K562 (cell line): ENCODE data around the gene ALG6. TPM values are rescaled to one million over a fixed set of nuclear protein-coding genes. Genes with fewer than 3 reads are reported as not detected.

Experiments
- BRD9 ChIP-seq: fragments of 450-650 bp; IDR thresholded peaks from 2 replicates; pipeline ENCODE4 v1.6.1; 2018; ENCODE audit warnings: low read depth; ENCODE audit not compliant: partially characterized antibody
- CEBPG ChIP-seq, 3 experiments: fragments of 200-800 bp in 1 of 3; sonication (Bioruptor generic) in 1 of 3; sonication (generic) in 1 of 3; formaldehyde crosslinking in 1 of 3; IDR thresholded peaks in 2 of 3; conservative IDR thresholded peaks in 1 of 3; 2 replicates each; pipeline versions ENCODE4 v1.6.1 to v1.8.0; 2016 to 2022; ENCODE audit warnings: missing compliant biosample characterization in 2 of 3, missing genetic modification characterization in 2 of 3, mild to moderate bottlenecking in 1 of 3, missing genetic modification reagents in 1 of 3
- CTBP1 ChIP-seq: fragments of 450-650 bp; IDR thresholded peaks from 2 replicates; pipeline ENCODE4 v1.6.1; 2016; ENCODE audit warnings: borderline replicate concordance
- CXXC5 ChIP-seq: fragments of 250-450 bp; sonication (Bioruptor Pico); IDR thresholded peaks from 2 replicates; pipeline ENCODE4 v1.8.0; 2022; ENCODE audit warnings: inconsistent platforms, mild to moderate bottlenecking, moderate library complexity
- ESRRB ChIP-seq: fragments of 250-450 bp; sonication (Bioruptor Pico); IDR thresholded peaks from 2 replicates; pipeline ENCODE4 v1.5.0; 2020; ENCODE audit warnings: mild to moderate bottlenecking, moderate library complexity, borderline replicate concordance
- FOXA3 ChIP-seq, 2 experiments: fragments of 450-650 bp in 1 of 2; sonication (generic) in 1 of 2; formaldehyde crosslinking; IDR thresholded peaks in 1 of 2; conservative IDR thresholded peaks in 1 of 2; 2 replicates each; pipeline versions ENCODE4 v1.4.0 to v1.8.0; 2020 to 2022; ENCODE audit warnings: mild to moderate bottlenecking in 2 of 2, missing genetic modification reagents in 1 of 2
- HDAC1 ChIP-seq, 2 experiments: fragments of 450-650 bp; IDR thresholded peaks; 2 replicates each; pipeline ENCODE4 v1.6.1; 2016 to 2017; ENCODE audit warnings: inconsistent platforms in 1 of 2, mild to moderate bottlenecking in 1 of 2, moderate library complexity in 1 of 2
- HLTF ChIP-seq: fragments of 450-650 bp; IDR thresholded peaks from 2 replicates; pipeline ENCODE4 v1.6.1; 2016
- ILK ChIP-seq: fragments of 450-650 bp; IDR thresholded peaks from 2 replicates; pipeline ENCODE4 v1.6.1; 2016; ENCODE audit warnings: missing genetic modification characterization, low read depth, mild to moderate bottlenecking, missing compliant biosample characterization, moderate library complexity, borderline replicate concordance
- KDM2B ChIP-seq: fragments of 250-450 bp; sonication (Bioruptor Pico); IDR thresholded peaks from 2 replicates; pipeline ENCODE4 v1.8.0; 2021; ENCODE audit warnings: mild to moderate bottlenecking, moderate library complexity
- LCOR ChIP-seq: sonication (generic); formaldehyde crosslinking; IDR thresholded peaks from 2 replicates; pipeline ENCODE4 v1.8.0; 2022; ENCODE audit warnings: mild to moderate bottlenecking, missing genetic modification reagents
- MAFF ChIP-seq: IDR thresholded peaks from 2 replicates; pipeline ENCODE4 v1.6.1; 2012; ENCODE audit warnings: low read length, improper control_type of control experiment
- MBD2 ChIP-seq: sonication (generic); IDR thresholded peaks from 2 replicates; pipeline ENCODE4 v1.6.1; 2016; ENCODE audit warnings: low read depth, borderline replicate concordance
- MED1 ChIP-seq: sonication (generic); formaldehyde crosslinking; IDR thresholded peaks from 2 replicates; pipeline ENCODE4 v1.8.1; 2023; ENCODE audit warnings: missing genetic modification reagents, borderline replicate concordance
- NEUROD1 ChIP-seq: fragments of 150-350 bp; IDR thresholded peaks from 2 replicates; pipeline ENCODE4 v1.6.1; 2014; ENCODE audit warnings: borderline replicate concordance, low read length, low read depth; ENCODE audit not compliant: partially characterized antibody
- POLR3G ChIP-seq: IDR thresholded peaks from 2 replicates; pipeline ENCODE4 v1.6.1; 2011; ENCODE audit not compliant: insufficient read length, insufficient replicate concordance; ENCODE audit errors: extremely low read depth
- PYGO2 ChIP-seq: fragments of 450-650 bp; IDR thresholded peaks from 2 replicates; pipeline ENCODE4 v1.6.1; 2016; ENCODE audit warnings: mild to moderate bottlenecking, missing genetic modification characterization, moderate library complexity, missing compliant biosample characterization
- RBM14 ChIP-seq: fragments of 200-400 bp; formaldehyde crosslinking; IDR thresholded peaks from 2 replicates; pipeline ENCODE4 v1.6.1; 2018; ENCODE audit warnings: low read depth, mild to moderate bottlenecking, low read length, moderate library complexity, borderline replicate concordance; ENCODE audit not compliant: insufficient read depth
- RCOR1 ChIP-seq, 2 experiments: IDR thresholded peaks; 2 replicates each; pipeline ENCODE4 v1.6.1; 2012; ENCODE audit warnings: low read depth in 2 of 2, low read length in 2 of 2, borderline replicate concordance in 1 of 2, improper control_type of control experiment in 1 of 2
- SIN3A ChIP-seq, 2 experiments: fragments of 150-350 bp in 1 of 2; IDR thresholded peaks; 2 replicates each; pipeline ENCODE4 v1.6.1; 2011 to 2016; ENCODE audit warnings: borderline replicate concordance in 2 of 2, low read depth in 2 of 2, low read length in 2 of 2, mild to moderate bottlenecking in 2 of 2, moderate library complexity in 2 of 2; ENCODE audit not compliant: control insufficient read depth in 1 of 2
- SIX5 ChIP-seq, 2 experiments: IDR thresholded peaks; 2 replicates each; pipeline ENCODE4 v1.6.1; 2011; ENCODE audit warnings: low read length in 2 of 2, borderline replicate concordance in 1 of 2, low read depth in 1 of 2, mild to moderate bottlenecking in 1 of 2, moderate library complexity in 1 of 2; ENCODE audit not compliant: insufficient read depth in 1 of 2
- STAT5B ChIP-seq: fragments of 250-450 bp; sonication (Bioruptor Pico); IDR thresholded peaks from 2 replicates; pipeline ENCODE4 v1.8.0; 2021; ENCODE audit warnings: mild to moderate bottlenecking, inconsistent platforms
- XRCC3 ChIP-seq: fragments of 450-650 bp; IDR thresholded peaks from 2 replicates; pipeline ENCODE4 v1.6.1; 2017; ENCODE audit warnings: mild to moderate bottlenecking, moderate library complexity
- ZFPM2 ChIP-seq: fragments of 250-450 bp; sonication (Bioruptor Pico); IDR thresholded peaks from 2 replicates; pipeline ENCODE4 v1.5.1; 2022; ENCODE audit warnings: mild to moderate bottlenecking
- ZNF668 ChIP-seq: fragments of 250-450 bp; sonication (Bioruptor Pico); IDR thresholded peaks from 2 replicates; pipeline ENCODE4 v1.8.0; 2022; ENCODE audit warnings: mild to moderate bottlenecking, inconsistent platforms
- polyA plus RNA-seq, 8 experiments: library from polyadenylated mRNA; depleted of rRNA in 4 of 8; stranded (reverse) in 5 of 8; unstranded in 3 of 8; fragments of >200 nt; fragmentation: Nextera tagmentation in 2 of 8; fragmentation: Illumina TruSeq in 1 of 8; extraction: Ambion mirVana in 2 of 8; extraction: Trizol in 1 of 8; gene quantifications; 2 replicates each; pipeline versions ENCODE4 v1.2.1 to v1.2.3, GENCODE V29; 2011 to 2014; ENCODE audit warnings: inconsistent platforms in 1 of 8, missing spikeins in 1 of 8
- total RNA-seq, 7 experiments: library from RNA; depleted of rRNA in 6 of 7; stranded (reverse); fragments of >200 nt in 6 of 7; fragmentation: Illumina TruSeq in 2 of 7; extraction: Trizol in 2 of 7; gene quantifications; 2 replicates each; pipeline versions ENCODE4 v1.2.1 to v1.2.3, GENCODE V29; 2011 to 2021; ENCODE audit warnings: low replicate concordance in 1 of 7
- TF ChIP-seq, protein P1 (sequence below): sonication (generic); formaldehyde crosslinking; IDR thresholded peaks from 2 replicates; pipeline ENCODE4 v1.9.0; 2022; ENCODE audit warnings: mild to moderate bottlenecking, missing genetic modification reagents
- TF ChIP-seq, protein P2 (sequence below): fragments of 250-450 bp; sonication (Bioruptor Pico); IDR thresholded peaks from 2 replicates; pipeline ENCODE4 v1.8.0; 2021; ENCODE audit warnings: moderate library complexity, mild to moderate bottlenecking, inconsistent platforms
- TF ChIP-seq, protein P3 (sequence below): IDR thresholded peaks from 2 replicates; pipeline ENCODE4 v1.6.1; 2014; ENCODE audit warnings: antibody characterized with exemption

The ALG6 gene
- total and polyA plus RNA-seq, 9 of the 15 experiments (the other 6 are each of a cell fraction or from before 2014, with no cell fraction given) = 14.6 to 35.7 (median 23.3) TPM

DNA sequence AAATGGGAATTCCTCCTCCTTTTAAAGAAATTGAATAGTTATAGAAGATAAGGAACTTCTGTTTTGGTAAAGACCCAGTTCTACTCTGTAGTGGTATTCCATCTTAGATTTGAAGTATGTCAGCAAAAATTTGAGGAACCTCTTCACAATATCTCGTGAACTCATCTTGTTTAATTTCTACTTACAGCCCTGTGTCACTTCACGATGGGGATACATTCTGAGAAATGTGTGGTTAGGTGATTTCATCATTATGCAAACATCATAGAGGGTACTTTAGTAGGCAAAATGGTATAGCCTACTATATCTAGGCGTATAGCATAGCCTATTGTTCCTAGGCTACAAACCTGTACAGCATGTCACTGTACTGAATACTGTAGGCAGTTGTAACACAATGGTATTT lies 36.0 kb downstream of the ALG6 start (continued):
- TF ChIP-seq, protein P1, sequence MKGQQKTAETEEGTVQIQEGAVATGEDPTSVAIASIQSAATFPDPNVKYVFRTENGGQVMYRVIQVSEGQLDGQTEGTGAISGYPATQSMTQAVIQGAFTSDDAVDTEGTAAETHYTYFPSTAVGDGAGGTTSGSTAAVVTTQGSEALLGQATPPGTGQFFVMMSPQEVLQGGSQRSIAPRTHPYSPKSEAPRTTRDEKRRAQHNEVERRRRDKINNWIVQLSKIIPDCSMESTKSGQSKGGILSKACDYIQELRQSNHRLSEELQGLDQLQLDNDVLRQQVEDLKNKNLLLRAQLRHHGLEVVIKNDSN (CRISPR knock-in tag) = no peak
- no peak for TF ChIP-seq LCOR
- no peak for TF ChIP-seq NEUROD1
- peak; percentile 54; the same call in 1 of the 2 replicates for TF ChIP-seq CTBP1
- no peak for TF ChIP-seq HDAC1 (IDR thresholded peaks at IDR 0.05)
- no peak for TF ChIP-seq KDM2B (CRISPR knock-in tag)
- TF ChIP-seq MBD2 = no peak
- TF ChIP-seq POLR3G = no peak
- TF ChIP-seq, protein P2, sequence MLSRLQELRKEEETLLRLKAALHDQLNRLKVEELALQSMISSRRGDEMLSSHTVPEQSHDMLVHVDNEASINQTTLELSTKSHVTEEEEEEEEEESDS (CRISPR knock-in tag) = no peak
- TF ChIP-seq HLTF = no peak
- TF ChIP-seq ESRRB (CRISPR knock-in tag) = no peak
- TF ChIP-seq CEBPG (CRISPR knock-in tag; IDR thresholded peaks at IDR 0.05) = peak; percentile 50; the same call in 1 of the 2 replicates
- peak in 1 of 2 experiments; percentile 84; a peak in 2 of 4 replicates for TF ChIP-seq CEBPG (tag; conservative IDR thresholded peaks at IDR 0.05 in 1 of 2, IDR thresholded peaks at IDR 0.05 in 1 of 2)
- TF ChIP-seq SIN3A (IDR thresholded peaks at IDR 0.05; ENCODE audit: borderline replicate concordance in 2 of 2, control insufficient read depth in 1 of 2, low read depth in 2 of 2, low read length in 2 of 2) = no peak
- TF ChIP-seq ZNF668 (CRISPR knock-in tag) = no peak
- no peak for TF ChIP-seq CXXC5 (CRISPR knock-in tag)
- TF ChIP-seq MED1 (CRISPR knock-in tag) = no peak
- no peak for TF ChIP-seq PYGO2 (tag)
- TF ChIP-seq SIX5 (IDR thresholded peaks at IDR 0.05; ENCODE audit: borderline replicate concordance in 1 of 2, insufficient read depth in 1 of 2, low read depth in 1 of 2, low read length in 2 of 2) = no peak
- TF ChIP-seq RCOR1 (IDR thresholded peaks at IDR 0.05; ENCODE audit: borderline replicate concordance in 1 of 2, low read depth in 2 of 2, low read length in 2 of 2) = peak in 1 of 2 experiments; percentile 55; a peak in 2 of 4 replicates
- TF ChIP-seq, protein P3, sequence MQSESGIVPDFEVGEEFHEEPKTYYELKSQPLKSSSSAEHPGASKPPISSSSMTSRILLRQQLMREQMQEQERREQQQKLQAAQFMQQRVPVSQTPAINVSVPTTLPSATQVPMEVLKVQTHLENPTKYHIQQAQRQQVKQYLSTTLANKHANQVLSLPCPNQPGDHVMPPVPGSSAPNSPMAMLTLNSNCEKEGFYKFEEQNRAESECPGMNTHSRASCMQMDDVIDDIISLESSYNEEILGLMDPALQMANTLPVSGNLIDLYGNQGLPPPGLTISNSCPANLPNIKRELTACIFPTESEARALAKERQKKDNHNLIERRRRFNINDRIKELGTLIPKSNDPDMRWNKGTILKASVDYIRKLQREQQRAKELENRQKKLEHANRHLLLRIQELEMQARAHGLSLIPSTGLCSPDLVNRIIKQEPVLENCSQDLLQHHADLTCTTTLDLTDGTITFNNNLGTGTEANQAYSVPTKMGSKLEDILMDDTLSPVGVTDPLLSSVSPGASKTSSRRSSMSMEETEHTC = no peak
- no peak for TF ChIP-seq STAT5B
- TF ChIP-seq ZFPM2 (CRISPR knock-in tag) = no peak
- TF ChIP-seq RBM14 = no peak
- TF ChIP-seq ILK = no peak
- TF ChIP-seq FOXA3 (CRISPR knock-in tag; conservative IDR thresholded peaks at IDR 0.05 in 1 of 2, IDR thresholded peaks at IDR 0.05 in 1 of 2) = peak; percentile 81 to 97
- no peak for TF ChIP-seq BRD9
- TF ChIP-seq XRCC3 = no peak
- TF ChIP-seq MAFF = peak; percentile 89
